Glomerular visceral epithelial cell (primary cell): Measurements from ENCODE around the gene PARD3B.

ENCODE experiments used
- DNase-seq: peaks from one replicate; pipeline ENCODE4 v3.0.0-alpha.2; 2016; ENCODE audit errors: extremely low spot score

The PARD3B gene

GRCh38 chr2:205561441-205561840 lies 1016.2 kb downstream of the PARD3B start:
- no peak for DNase-seq

GRCh38 chr2:205563646-205564045 lies 1018.4 kb downstream of the PARD3B start:
- no peak for DNase-seq

DNA sequence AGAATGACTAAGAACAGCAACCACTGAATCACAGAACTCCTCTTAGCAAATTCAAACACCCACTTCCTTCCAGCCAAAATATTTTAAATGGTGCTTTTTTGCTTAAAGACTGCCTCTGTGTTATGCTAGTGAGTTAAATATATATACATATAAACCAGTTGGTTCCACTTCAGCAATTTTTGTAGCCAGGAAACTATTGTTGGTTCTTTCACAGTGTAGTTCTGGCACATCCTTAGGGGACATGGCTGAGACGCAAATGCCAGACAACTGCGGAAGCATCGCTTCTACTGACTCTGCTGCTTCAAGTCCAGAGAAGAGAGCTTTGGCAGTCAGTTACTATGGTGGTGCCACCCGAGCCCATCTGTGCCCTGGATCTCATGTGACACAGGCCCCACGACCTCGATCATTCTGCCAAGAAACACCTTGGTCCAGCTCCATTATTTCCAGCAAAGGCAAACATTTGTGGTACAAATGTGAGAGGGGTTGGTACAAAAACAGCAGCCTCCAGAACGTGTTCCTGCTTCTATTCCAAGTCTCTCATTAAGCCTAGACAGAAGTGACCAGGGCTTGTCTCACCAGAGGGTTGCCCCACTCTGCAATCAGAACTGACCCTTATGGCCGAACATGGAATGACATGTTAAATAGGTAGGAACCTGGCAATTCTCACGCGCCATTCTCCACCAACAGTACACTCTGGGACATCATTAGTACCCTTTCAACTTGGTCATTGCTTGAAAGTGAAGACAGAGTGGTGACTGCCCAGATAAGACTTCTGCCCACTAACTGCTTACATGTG lies 1019.3 kb downstream of the PARD3B start:
- DNase-seq, result no peak

- DNase-seq, result no peak
These were observed 1019.9 kb downstream of the PARD3B start for GRCh38 chr2:205565142-205565522.

- no peak for DNase-seq
These were observed 1021.4 kb downstream of the PARD3B start for GRCh38 chr2:205566606-205567168.

- DNase-seq, result no peak
These were observed 1023.3 kb downstream of the PARD3B start for GRCh38 chr2:205568620-205569019.

- no peak for DNase-seq
These were observed 1025.4 kb downstream of the PARD3B start for GRCh38 chr2:205570648-205571047.

- DNase-seq, result no peak
These were observed 1026.2 kb downstream of the PARD3B start for GRCh38 chr2:205571360-205571959.

- no peak for DNase-seq
These were observed 1028.7 kb downstream of the PARD3B start for GRCh38 chr2:205574001-205574400.

DNA sequence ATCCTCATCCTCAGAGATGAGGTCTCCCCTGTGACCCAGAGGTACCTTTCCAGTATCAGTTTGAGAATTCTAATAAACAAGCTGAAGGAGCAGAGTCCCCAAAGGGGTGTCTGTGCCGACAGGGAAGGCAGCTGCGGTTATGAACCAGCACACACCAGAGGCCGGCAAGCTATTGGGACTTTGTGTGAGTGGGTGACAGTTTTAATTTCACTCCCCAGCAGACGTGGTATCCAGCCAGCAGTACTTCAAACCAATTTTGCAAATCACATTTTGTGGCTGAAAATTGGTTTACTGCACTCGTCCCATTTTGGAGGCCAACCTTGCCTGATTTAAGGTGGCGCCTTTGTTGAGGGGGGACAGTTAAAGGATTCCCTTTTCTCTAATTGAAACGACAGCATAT lies 1034.1 kb downstream of the PARD3B start:
- DNase-seq, result no peak

GRCh38 chr2:205580212-205580987 lies 1035.1 kb downstream of the PARD3B start:
- no peak for DNase-seq

DNA sequence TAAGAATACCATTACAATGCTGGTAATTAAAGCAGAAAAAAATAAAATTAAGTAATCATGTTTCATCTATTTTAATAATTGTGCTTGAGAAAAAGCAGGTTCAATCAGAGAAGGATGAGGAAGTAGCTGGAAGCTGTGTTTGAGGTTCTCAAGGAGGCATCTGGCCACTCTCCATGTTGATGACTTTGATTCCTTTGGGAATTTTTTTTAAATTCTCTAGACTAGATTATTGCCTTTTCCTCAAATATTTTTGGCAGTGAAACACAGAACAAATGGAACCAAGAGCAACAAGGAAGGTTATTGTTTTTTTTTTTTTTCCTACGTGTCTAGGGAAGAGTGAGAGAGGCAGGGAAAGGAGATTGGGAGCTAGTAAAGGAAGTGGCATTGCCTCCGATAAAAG lies 1037.1 kb downstream of the PARD3B start:
- DNase-seq, result no peak

DNA sequence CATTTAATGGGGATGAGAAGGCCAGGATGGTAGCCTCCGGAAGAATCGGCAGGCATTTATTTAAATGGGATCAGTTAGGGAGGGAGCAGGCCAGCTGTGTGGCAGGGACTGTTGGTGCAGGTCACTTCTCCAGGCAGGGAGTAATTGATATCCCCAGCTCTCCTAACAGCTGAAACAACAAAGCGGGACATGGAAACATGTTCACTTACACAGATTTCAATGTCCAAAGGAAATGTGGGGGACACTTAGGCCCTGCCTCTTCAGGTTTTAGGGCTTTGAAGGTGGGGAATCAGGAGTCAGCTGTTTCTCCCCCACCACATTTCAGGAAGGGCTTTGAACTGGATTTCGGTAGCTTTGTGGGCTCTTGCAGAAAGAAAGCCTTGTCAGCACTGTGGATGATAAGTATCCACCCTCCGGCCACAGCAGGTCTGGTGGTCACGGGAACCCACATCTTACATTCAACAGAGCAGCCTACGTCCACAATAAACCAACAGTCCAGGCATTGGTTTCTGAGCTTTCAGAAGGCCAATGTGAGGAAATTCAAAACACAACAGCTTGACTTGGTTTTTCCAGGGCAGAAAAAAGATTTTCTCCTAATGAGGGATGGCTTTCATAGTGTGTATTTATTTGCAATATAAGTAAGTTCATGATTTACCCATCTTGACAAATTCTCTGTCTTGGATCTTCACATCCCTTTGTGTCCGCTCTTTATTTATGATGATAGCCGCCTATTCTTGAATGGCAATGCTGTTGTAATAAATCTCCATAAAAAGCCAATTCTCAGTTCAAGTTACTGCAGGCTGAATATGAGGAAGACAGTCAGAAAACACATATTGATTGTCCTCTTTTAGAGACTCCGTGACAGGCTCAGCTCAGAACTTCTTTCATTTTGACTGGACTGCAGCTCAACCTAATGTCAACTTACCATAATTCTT lies 1040.4 kb downstream of the PARD3B start:
- no peak for DNase-seq

- no peak for DNase-seq
These were observed 1041.4 kb downstream of the PARD3B start for GRCh38 chr2:205586626-205587025.

DNA sequence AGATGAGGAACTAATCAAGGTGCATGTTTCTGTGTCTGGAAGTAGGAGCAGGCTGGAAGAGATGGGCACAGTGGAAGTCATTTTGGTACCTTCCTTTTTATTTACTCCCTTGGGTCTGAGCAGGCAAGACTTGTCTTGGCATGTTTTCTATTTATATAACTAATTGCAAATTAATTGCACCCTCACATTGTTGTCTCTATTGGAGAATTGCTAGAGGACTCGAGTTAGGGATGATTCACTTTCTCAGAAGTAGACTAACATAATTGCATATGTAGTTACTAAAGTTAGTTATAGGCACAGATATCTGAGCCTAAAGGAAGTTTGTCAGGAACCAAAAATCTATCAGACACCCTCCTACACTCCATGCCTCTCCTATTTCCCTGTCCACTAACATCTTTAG lies 1044.2 kb downstream of the PARD3B start:
- no peak for DNase-seq

DNA sequence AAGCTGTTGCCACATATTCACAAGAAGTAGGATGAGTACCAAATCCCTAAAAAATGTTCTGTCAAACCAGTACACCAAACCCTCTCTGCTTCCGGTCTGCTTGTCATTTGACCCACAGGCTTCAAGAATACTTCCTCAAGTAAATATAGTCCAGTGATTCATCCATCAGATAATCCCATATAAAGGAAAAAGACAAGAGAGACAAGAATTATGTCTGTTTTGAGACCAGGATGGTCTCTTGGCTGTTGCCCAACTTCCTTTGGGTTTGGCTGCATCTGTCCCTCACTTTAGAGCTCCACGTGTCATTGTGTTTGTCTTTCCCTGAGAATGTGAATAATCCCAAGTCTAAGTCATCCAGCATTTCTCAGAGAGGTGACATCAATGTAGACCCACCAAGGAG lies 1045.5 kb downstream of the PARD3B start:
- peak; percentile 12 for DNase-seq

DNA sequence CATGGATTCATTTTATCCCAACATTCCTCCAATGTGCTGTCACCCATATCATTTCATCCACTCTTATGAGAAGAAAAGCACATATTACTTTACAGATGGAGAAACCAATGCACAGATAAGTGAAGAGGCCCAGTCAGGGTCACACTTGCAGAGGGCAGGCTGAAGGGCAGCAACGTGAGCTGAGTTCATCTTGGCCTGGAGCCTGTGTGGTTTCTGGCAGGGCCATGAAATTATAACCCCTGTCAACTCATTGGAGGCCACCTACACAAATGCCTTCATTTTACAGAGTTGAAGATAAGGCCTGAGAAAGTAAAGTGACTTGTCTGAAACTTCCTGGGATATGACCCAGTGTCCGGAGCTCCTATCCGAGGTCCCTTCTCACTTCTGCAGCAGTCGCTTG lies 1048.6 kb downstream of the PARD3B start:
- DNase-seq, result no peak

GRCh38 chr2:205596581-205596980 lies 1051.3 kb downstream of the PARD3B start:
- no peak for DNase-seq

GRCh38 chr2:205605638-205606304 lies 1060.5 kb downstream of the PARD3B start:
- DNase-seq, result no peak

- DNase-seq, result no peak
These were observed 1061.9 kb downstream of the PARD3B start for GRCh38 chr2:205607146-205607545.

DNA sequence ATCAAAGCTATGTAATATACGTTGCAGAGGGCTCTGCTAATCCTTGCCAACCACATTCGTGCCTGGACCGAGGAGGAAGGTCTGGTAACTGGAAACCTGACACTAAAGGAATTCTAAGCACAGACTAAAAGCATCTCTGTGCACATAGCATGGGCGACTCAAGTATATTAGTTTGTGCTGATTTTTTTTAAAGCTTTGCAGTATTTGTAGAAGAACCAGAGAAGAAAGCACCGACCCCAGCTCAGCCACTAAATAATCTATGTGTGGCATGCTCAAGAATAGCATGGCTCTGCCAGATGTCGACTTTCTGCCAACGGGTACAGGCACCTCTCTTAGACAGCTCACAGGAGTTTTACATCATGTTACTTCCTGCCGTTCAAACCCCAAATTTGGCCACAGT lies 1063.8 kb downstream of the PARD3B start:
- DNase-seq, result no peak
